SK-N-SH (cell line): Measurements from ENCODE around the gene MGAT5. TPM values are rescaled to one million over a fixed set of nuclear protein-coding genes. Genes with fewer than 3 reads are reported as not detected.

Source experiments
- CTCF ChIA-PET: fragments of 300-600, 350-600 bp; formaldehyde crosslinking; extraction: SDS; loops from one replicate; lab custom pipeline; 2021; lab: Yijun Ruan, JAX
- POLR2A ChIA-PET: fragments of 350-600 bp; sonication (Branson Sonifier 250); formaldehyde crosslinking; extraction: SDS; loops from one replicate; lab custom pipeline; 2020; ENCODE audit warnings: antibody characterized with exemption, inconsistent platforms; lab: Yijun Ruan, JAX
- DNase-seq: peaks from one replicate; pipeline ENCODE4 v3.0.0; 2012
- H2AFZ ChIP-seq: fragments of 200-600 bp; sonication (generic); 2 replicates; pipeline ENCODE4 v1.8.1; 2016; ENCODE audit warnings: antibody characterized with exemption, mild to moderate bottlenecking, low read depth
- H3F3A ChIP-seq: fragments of 200-600 bp; sonication (generic); replicated peaks from 2 replicates; pipeline ENCODE3; 2016; ENCODE audit warnings: antibody characterized with exemption, mild to moderate bottlenecking; ENCODE audit not compliant: insufficient read depth
- H3K27ac ChIP-seq, 2 experiments: fragments of 200-500 bp in 1 of 2; fragments of 200-600 bp in 1 of 2; sonication (Bioruptor generic) in 1 of 2; sonication (generic), shearing (Covaris generic) in 1 of 2; 2 replicates each; pipeline versions ENCODE4 v1.5.1 to v1.6.1; 2014 to 2016; ENCODE audit warnings: low read depth in 2 of 2, inconsistent platforms in 1 of 2, low read length in 1 of 2, mild to moderate bottlenecking in 1 of 2, mixed read lengths in 1 of 2
- H3K27me3 ChIP-seq: fragments of 200-600 bp; sonication (generic), shearing (Covaris generic); 2 replicates; pipeline ENCODE4 v1.6.1; 2016; ENCODE audit warnings: mixed run types; ENCODE audit not compliant: insufficient read depth
- H3K36me3 ChIP-seq, 2 experiments: fragments of 200-500 bp in 1 of 2; fragments of 200-600 bp in 1 of 2; sonication (Bioruptor generic) in 1 of 2; sonication (generic) in 1 of 2; replicated peaks in 1 of 2; 2 replicates each; pipeline versions ENCODE3 to v1.5.1; 2014 to 2016; ENCODE audit warnings: low read length in 1 of 2, mild to moderate bottlenecking in 1 of 2; ENCODE audit not compliant: insufficient read depth in 2 of 2, control insufficient read depth in 1 of 2
- H3K4me1 ChIP-seq, 2 experiments: fragments of 200-500 bp in 1 of 2; fragments of 200-600 bp in 1 of 2; sonication (Bioruptor generic) in 1 of 2; sonication (generic), shearing (Covaris generic) in 1 of 2; 2 replicates each; pipeline versions ENCODE4 v1.5.1 to v1.6.1; 2014 to 2016; ENCODE audit warnings: low read depth in 1 of 2, low read length in 1 of 2, mixed run types in 1 of 2; ENCODE audit not compliant: insufficient read depth in 2 of 2, control insufficient read depth in 1 of 2
- H3K4me2 ChIP-seq: fragments of 200-600 bp; sonication (generic), shearing (Covaris generic); 2 replicates; pipeline ENCODE4 v1.6.1; 2017; ENCODE audit warnings: mixed run types
- H3K4me3 ChIP-seq, 2 experiments: fragments of 200-500 bp in 1 of 2; fragments of 200-600 bp in 1 of 2; sonication (Bioruptor generic) in 1 of 2; sonication (generic), shearing (Covaris generic) in 1 of 2; 2 replicates each; pipeline versions ENCODE4 v1.5.1 to v1.8.1; 2014 to 2016; ENCODE audit warnings: low read depth in 2 of 2, inconsistent platforms in 1 of 2, low read length in 1 of 2, mild to moderate bottlenecking in 1 of 2, mixed read lengths in 1 of 2, moderate library complexity in 1 of 2
- H3K79me2 ChIP-seq: fragments of 200-600 bp; sonication (generic); 2 replicates; pipeline ENCODE4 v1.8.1; 2017; ENCODE audit warnings: mild to moderate bottlenecking; ENCODE audit not compliant: insufficient read depth
- H3K9ac ChIP-seq: fragments of 200-600 bp; sonication (generic); 2 replicates; pipeline ENCODE4 v1.6.1; 2017; ENCODE audit warnings: mixed run types
- H3K9me2 ChIP-seq: fragments of 200-600 bp; sonication (generic); 2 replicates; pipeline ENCODE4 v1.6.1; 2017; ENCODE audit warnings: mixed run types
- H3K9me3 ChIP-seq: fragments of 200-600 bp; sonication (generic); 2 replicates; pipeline ENCODE4 v1.6.1; 2017; ENCODE audit warnings: mixed run types, mild to moderate bottlenecking, moderate library complexity
- H4K20me1 ChIP-seq: fragments of 200-600 bp; sonication (generic); 2 replicates; pipeline ENCODE4 v1.6.1; 2017; ENCODE audit warnings: mild to moderate bottlenecking, mixed run types; ENCODE audit not compliant: insufficient read depth
- CHD2 ChIP-seq: fragments of 150-350 bp; IDR thresholded peaks from 2 replicates; pipeline ENCODE4 v1.6.1; 2018; ENCODE audit warnings: low read length; ENCODE audit not compliant: partially characterized antibody
- EZH2phosphoT487 ChIP-seq: fragments of 200-600 bp; sonication (generic); IDR thresholded peaks from 2 replicates; pipeline ENCODE4 v1.6.1; 2017; ENCODE audit warnings: low read depth, mixed run types, mild to moderate bottlenecking, antibody characterized with exemption, moderate library complexity, borderline replicate concordance
- FOSL2 ChIP-seq: IDR thresholded peaks from 2 replicates; pipeline ENCODE4 v1.4.0; 2012; ENCODE audit warnings: low read depth, mild to moderate bottlenecking, moderate library complexity, borderline replicate concordance
- FOXM1 ChIP-seq: IDR thresholded peaks from 2 replicates; pipeline ENCODE4 v1.4.0; 2012; ENCODE audit warnings: low read depth, mild to moderate bottlenecking
- MEF2A ChIP-seq: IDR thresholded peaks from 2 replicates; pipeline ENCODE4 v1.4.0; 2012; ENCODE audit warnings: low read depth, borderline replicate concordance
- MXI1 ChIP-seq: IDR thresholded peaks from 2 replicates; pipeline ENCODE4 v1.6.1; 2012; ENCODE audit warnings: mild to moderate bottlenecking, low read depth, low read length, improper control_type of control experiment
- RCOR1 ChIP-seq: fragments of 150-350 bp; IDR thresholded peaks from 2 replicates; pipeline ENCODE4 v1.6.1; 2017; ENCODE audit warnings: antibody characterized with exemption, low read length
- RXRA ChIP-seq: IDR thresholded peaks from 2 replicates; pipeline ENCODE4 v1.4.0; 2012; ENCODE audit warnings: low read depth, mild to moderate bottlenecking, borderline replicate concordance
- SMC3 ChIP-seq: IDR thresholded peaks from 2 replicates; pipeline ENCODE4 v1.6.1; 2012; ENCODE audit warnings: low read depth, low read length, improper control_type of control experiment
- YY1 ChIP-seq: IDR thresholded peaks from 2 replicates; pipeline ENCODE4 v1.4.0; 2012; ENCODE audit warnings: low read depth, mild to moderate bottlenecking
- WGBS: methylation state at CpG from one replicate; pipeline ENCODE4 v1.1.6; 2017; ENCODE audit warnings: low lambda C conversion rate; 5-methylcytosine and 5-hydroxymethylcytosine counted together
- polyA plus RNA-seq, 3 experiments: library from polyadenylated mRNA; depleted of rRNA; stranded (reverse); fragments of >200 nt; gene quantifications; 2 replicates each; pipeline ENCODE4 v1.2.3, GENCODE V29; 2012
- TF ChIP-seq, protein P1 (sequence below): fragments of 150-350 bp; IDR thresholded peaks from 2 replicates; pipeline ENCODE4 v1.6.1; 2017; ENCODE audit warnings: antibody characterized with exemption, low read length, low read depth, borderline replicate concordance
- TF ChIP-seq, protein P2 (sequence below): IDR thresholded peaks from 2 replicates; pipeline ENCODE4 v1.4.0; 2012; ENCODE audit warnings: low read depth, borderline replicate concordance

Gene MGAT5
- polyA plus RNA-seq, 1 of the 3 experiments (the other 2 are of a cell fraction): 18.2 TPM

DNA sequence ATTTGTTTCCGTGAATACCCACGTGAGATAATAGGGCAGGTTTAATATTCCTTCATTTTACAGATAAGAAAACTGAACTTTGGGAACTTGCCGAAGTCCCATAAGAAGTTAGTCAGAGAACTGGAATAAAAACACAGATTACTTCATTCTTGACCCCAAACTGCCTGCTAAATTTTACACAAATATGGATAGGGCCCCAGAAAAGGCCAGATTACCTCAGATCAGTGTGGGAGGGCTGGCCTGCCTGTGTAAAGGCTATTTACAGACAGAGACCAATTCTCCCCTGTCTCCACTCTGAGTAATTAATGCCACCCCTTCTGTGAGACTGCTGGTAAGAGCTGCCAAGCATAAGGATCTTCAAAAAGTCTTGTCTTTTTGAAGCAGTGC lies 139.2 kb downstream of the MGAT5 start:
- no peaks in the 10 kb centered on the region for H3K36me3 ChIP-seq
- 97% methylated on average over 3 of the region's 3 CpGs for WGBS
- no peak overlapping the region for H3K4me2 ChIP-seq
- no peak for DNase-seq
- H4K20me1 ChIP-seq: no peaks in the 10 kb centered on the region
- no peaks in the 10 kb centered on the region for H3F3A ChIP-seq
- H3K27me3 ChIP-seq: no peaks in the 10 kb centered on the region
- H3K9me3 ChIP-seq: no peaks in the 10 kb centered on the region
- ChIA-PET POLR2A (no interaction called here), CTCF (interaction anchor here (1.0 to 1.3 kb wide), 3 partner anchors 58 to 165 kb away, joined by 3 to 4 read pairs (median 3); no protein-coding TSS in a partner anchor)
- no peak overlapping the region for H3K27ac ChIP-seq
- no peak overlapping the region for H3K4me3 ChIP-seq
- H3K4me1 ChIP-seq: peaks cover 0 to 8% of the 10 kb centered on the region in 2 experiments; a peak in 1 of 4 replicates
- H3K9ac ChIP-seq: no peak overlapping the region
- no peak overlapping the region for H2AFZ ChIP-seq
- H3K79me2 ChIP-seq: no peaks in the 10 kb centered on the region
- no peaks in the 10 kb centered on the region for H3K9me2 ChIP-seq
- TF ChIP-seq CHD2 (no peak), RXRA (no peak), FOSL2 (no peak), RCOR1 (no peak), EZH2phosphoT487 (no peak)

DNA sequence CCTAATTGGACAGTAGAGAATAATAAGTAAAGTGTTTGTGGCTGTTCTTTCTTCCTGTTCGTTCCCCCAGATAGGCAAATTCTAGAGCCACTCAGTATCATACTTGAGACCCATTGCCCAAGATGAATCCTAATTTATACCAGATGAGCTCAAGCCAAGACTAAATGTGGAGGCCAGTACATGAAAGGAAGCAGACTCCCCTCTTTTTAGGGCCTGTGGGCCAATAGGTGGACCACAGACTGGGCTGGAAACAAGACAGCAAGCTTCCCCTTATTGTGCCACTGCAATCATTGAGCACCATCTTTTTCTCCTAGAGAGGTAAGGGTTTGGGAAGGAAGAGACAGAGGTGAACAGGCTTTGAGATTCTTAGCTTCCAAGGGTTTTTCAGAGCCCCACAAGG lies 141.9 kb downstream of the MGAT5 start:
- Histone ChIP-seq H3K9me2 (no peaks in the 10 kb centered on the region), H3K4me2 (no peak overlapping the region), H4K20me1 (no peaks in the 10 kb centered on the region), H3K9ac (no peak overlapping the region), H3F3A (no peaks in the 10 kb centered on the region), H3K9me3 (no peaks in the 10 kb centered on the region), H2AFZ (no peak overlapping the region), H3K4me1 (peaks cover 0 to 25% of the 10 kb centered on the region in 2 experiments; a peak in 1 of 4 replicates), H3K27me3 (no peaks in the 10 kb centered on the region), H3K79me2 (no peaks in the 10 kb centered on the region), H3K4me3 (no peak overlapping the region), H3K27ac (no peak overlapping the region), H3K36me3 (no peaks in the 10 kb centered on the region)
- CTCF ChIA-PET: interaction anchor here (0.8 to 1.8 kb wide), 4 partner anchors 14 to 55 kb away, joined by 3 to 10 read pairs (median 4); no protein-coding TSS in a partner anchor
- DNase-seq: no peak
- WGBS: 100% methylated on average over 1 of the region's 1 CpG
- no peak for TF ChIP-seq MEF2A
- no peak for TF ChIP-seq RCOR1
- TF ChIP-seq MXI1: no peak
- no peak for TF ChIP-seq FOXM1
- TF ChIP-seq CHD2: no peak
- TF ChIP-seq, protein P1, sequence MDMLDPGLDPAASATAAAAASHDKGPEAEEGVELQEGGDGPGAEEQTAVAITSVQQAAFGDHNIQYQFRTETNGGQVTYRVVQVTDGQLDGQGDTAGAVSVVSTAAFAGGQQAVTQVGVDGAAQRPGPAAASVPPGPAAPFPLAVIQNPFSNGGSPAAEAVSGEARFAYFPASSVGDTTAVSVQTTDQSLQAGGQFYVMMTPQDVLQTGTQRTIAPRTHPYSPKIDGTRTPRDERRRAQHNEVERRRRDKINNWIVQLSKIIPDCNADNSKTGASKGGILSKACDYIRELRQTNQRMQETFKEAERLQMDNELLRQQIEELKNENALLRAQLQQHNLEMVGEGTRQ: no peak
- TF ChIP-seq EZH2phosphoT487: no peak
- TF ChIP-seq, protein P2, sequence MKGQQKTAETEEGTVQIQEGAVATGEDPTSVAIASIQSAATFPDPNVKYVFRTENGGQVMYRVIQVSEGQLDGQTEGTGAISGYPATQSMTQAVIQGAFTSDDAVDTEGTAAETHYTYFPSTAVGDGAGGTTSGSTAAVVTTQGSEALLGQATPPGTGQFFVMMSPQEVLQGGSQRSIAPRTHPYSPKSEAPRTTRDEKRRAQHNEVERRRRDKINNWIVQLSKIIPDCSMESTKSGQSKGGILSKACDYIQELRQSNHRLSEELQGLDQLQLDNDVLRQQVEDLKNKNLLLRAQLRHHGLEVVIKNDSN: no peak
- no peak for TF ChIP-seq YY1
- TF ChIP-seq SMC3: no peak
- POLR2A ChIA-PET: no interaction called here
